Prostate gland (tissue), 2 donors: ENCODE results near the gene SIX5. TPM values are rescaled to one million over a fixed set of nuclear protein-coding genes. Genes with fewer than 3 reads are reported as not detected.

ENCODE experiments used
- DNase-seq: peaks from one replicate; pipeline ENCODE4 v3.0.0-alpha.2; 2019; ENCODE audit warnings: low spot score
- H3K27ac ChIP-seq, 2 donors: fragments of 200-600 bp; sonication (generic); 2 replicates each; pipeline ENCODE4 v1.5.1; 2017 to 2019
- H3K27me3 ChIP-seq: fragments of 200-600 bp; sonication (generic); replicated peaks from 2 replicates; pipeline ENCODE4 v1.5.1; 2019; ENCODE audit not compliant: insufficient read depth
- H3K36me3 ChIP-seq, 2 donors: fragments of 200-600 bp; sonication (generic); 1 replicate in 1 of 2; 2 replicates in 1 of 2; pipeline versions ENCODE4 v1.5.1 to v1.8.1; 2017 to 2019
- H3K4me1 ChIP-seq: fragments of 200-600 bp; sonication (generic); replicated peaks from 2 replicates; pipeline ENCODE4 v1.5.1; 2019
- H3K4me3 ChIP-seq, 2 donors: fragments of 200-600 bp; sonication (generic); 2 replicates each; pipeline ENCODE4 v1.5.1; 2017 to 2019
- H3K9me3 ChIP-seq: fragments of 200-600 bp; sonication (generic); 2 replicates; pipeline ENCODE4 v1.5.1; 2017
- CTCF ChIP-seq, 4 experiments: fragments of 200-600 bp in 2 of 4; fragments of 450-650 bp in 2 of 4; sonication (generic) in 2 of 4; IDR thresholded peaks; 1 replicate in 3 of 4; 2 replicates in 1 of 4; pipeline ENCODE4 v1.5.1; 2016 to 2019; ENCODE audit warnings: antibody characterized with exemption in 4 of 4, mild to moderate bottlenecking in 2 of 4, moderate library complexity in 2 of 4
- POLR2A ChIP-seq: fragments of 450-650 bp; IDR thresholded peaks from one replicate; pipeline ENCODE4 v1.6.1; 2016; ENCODE audit warnings: antibody characterized with exemption, mild to moderate bottlenecking
- POLR2AphosphoS5 ChIP-seq: sonication (generic); formaldehyde crosslinking; IDR thresholded peaks from one replicate; pipeline ENCODE4 v1.6.1; 2017; ENCODE audit warnings: antibody characterized with exemption
- WGBS: methylation state at CpG from one replicate; pipeline ENCODE4 v1.1.5; 2018; 5-methylcytosine and 5-hydroxymethylcytosine counted together
- intact Hi-C: fragments of 100-400 bp; cut with DNase I; formaldehyde crosslinking; loops from one replicate; pipeline ENCODE4 v1.14.2; 2022
- total RNA-seq, 2 donors: library from RNA; depleted of rRNA; stranded (reverse); fragments of >200 nt; gene quantifications; one replicate each; pipeline ENCODE4 v1.1.0, GENCODE V29; 2016

The SIX5 gene
- total RNA-seq, 2 donors from 2014 or later: 33.7 to 37.5 TPM

- H3K4me3 ChIP-seq: no peak overlapping the region
- no peak overlapping the region for H3K27ac ChIP-seq
- no peaks in the 10 kb centered on the region for H3K36me3 ChIP-seq
- no peaks in the 10 kb centered on the region for H3K9me3 ChIP-seq
- peaks cover 2% of the 10 kb centered on the region for H3K4me1 ChIP-seq
- TF ChIP-seq POLR2AphosphoS5: no peak
- no peak for TF ChIP-seq CTCF (IDR thresholded peaks at IDR 0.05)
- TF ChIP-seq POLR2A: no peak
- H3K27me3 ChIP-seq: no peaks in the 10 kb centered on the region
- WGBS: 88% methylated on average over 15 of the region's 15 CpGs
- intact Hi-C loops: no loop called here
- DNase-seq: no peak
Measured at GRCh38 chr19:45789035-45789786, 20.2 kb upstream of the SIX5 start.

GRCh38 chr19:45786533-45786894 is 17.5 kb upstream of the SIX5 start:
- WGBS: 95% methylated on average over 21 of the region's 21 CpGs
- intact Hi-C loops: no loop called here
- Histone ChIP-seq H3K4me3 (no peak overlapping the region), H3K27me3 (no peaks in the 10 kb centered on the region), H3K9me3 (no peaks in the 10 kb centered on the region), H3K4me1 (peaks cover 10% of the 10 kb centered on the region), H3K27ac (no peak overlapping the region), H3K36me3 (no peaks in the 10 kb centered on the region)
- no peak for DNase-seq
- no peak for TF ChIP-seq POLR2A
- no peak for TF ChIP-seq CTCF (IDR thresholded peaks at IDR 0.05)
- TF ChIP-seq POLR2AphosphoS5: no peak

- TF ChIP-seq CTCF (IDR thresholded peaks at IDR 0.05) (no peak), POLR2A (no peak)
- no peaks in the 10 kb centered on the region for H3K9me3 ChIP-seq
- H3K27ac ChIP-seq: no peak overlapping the region
- H3K4me3 ChIP-seq: no peak overlapping the region
- H3K36me3 ChIP-seq: no peaks in the 10 kb centered on the region
- no peaks in the 10 kb centered on the region for H3K27me3 ChIP-seq
- WGBS: 90% methylated on average over 51 of the region's 57 CpGs
- H3K4me1 ChIP-seq: peaks cover 13% of the 10 kb centered on the region
- intact Hi-C loops: no loop called here
- DNase-seq: no peak
Measured at GRCh38 chr19:45785781-45786532, 16.9 kb upstream of the SIX5 start.

- WGBS: 73% methylated on average over 5 of the region's 5 CpGs
- no peak for DNase-seq
- Histone ChIP-seq H3K27ac (peak overlapping the region in 1 of 2 donors; percentile 89), H3K27me3 (no peaks in the 10 kb centered on the region), H3K9me3 (no peaks in the 10 kb centered on the region), H3K4me1 (peaks cover 13% of the 10 kb centered on the region), H3K4me3 (no peak overlapping the region), H3K36me3 (no peaks in the 10 kb centered on the region)
- intact Hi-C loops: no loop called here
- TF ChIP-seq POLR2AphosphoS5: no peak
- TF ChIP-seq CTCF (IDR thresholded peaks at IDR 0.05): no peak
Measured at GRCh38 chr19:45785097-45785496, 16.0 kb upstream of the SIX5 start.

GRCh38 chr19:45784096-45784495 is 15.0 kb upstream of the SIX5 start:
- Histone ChIP-seq H3K4me3 (no peak overlapping the region), H3K27me3 (no peaks in the 10 kb centered on the region), H3K36me3 (no peaks in the 10 kb centered on the region), H3K4me1 (peaks cover 18% of the 10 kb centered on the region), H3K27ac (peak overlapping the region; percentile 82 to 89), H3K9me3 (no peaks in the 10 kb centered on the region)
- WGBS: 81% methylated on average over 4 of the region's 4 CpGs
- intact Hi-C loops: no loop called here
- no peak for TF ChIP-seq POLR2AphosphoS5
- TF ChIP-seq POLR2A: no peak
- no peak for TF ChIP-seq CTCF (IDR thresholded peaks at IDR 0.05)
- DNase-seq: no peak
